Urothelium cell line (cell line): ENCODE measurements around the gene CDKN2B-AS1.

Experiments used
- DNase-seq: peaks from one replicate; pipeline ENCODE4 v3.0.0; 2011; ENCODE audit warnings: low spot score, mixed read lengths
- FAIRE-seq: peaks from 2 replicates; lab custom pipeline; 2011; peaks lifted over from hg19 to GRCh38; lab: Jason Lieb, UNC

The CDKN2B-AS1 gene

DNA sequence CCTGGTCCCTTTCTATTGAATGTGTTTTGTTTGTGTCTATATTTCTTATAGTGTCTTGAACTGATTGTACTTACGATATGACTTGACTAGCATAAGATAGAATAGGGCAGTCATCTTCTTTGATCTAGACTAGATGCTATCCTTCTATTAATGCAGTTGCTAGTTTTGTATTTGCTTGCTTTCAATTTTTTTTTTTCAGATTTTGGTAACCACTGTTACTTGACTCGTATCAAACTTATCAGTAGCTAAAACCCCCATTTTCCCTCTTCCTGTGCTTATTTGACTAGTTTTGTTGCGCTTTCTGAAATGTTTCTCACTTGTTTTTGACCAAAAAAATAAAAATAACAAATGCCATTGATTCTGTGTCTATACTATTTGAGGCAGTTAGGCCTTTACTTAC, 83.5 kb downstream of the CDKN2B-AS1 start:
- DNase-seq = no peak
- FAIRE-seq = no peak

DNA sequence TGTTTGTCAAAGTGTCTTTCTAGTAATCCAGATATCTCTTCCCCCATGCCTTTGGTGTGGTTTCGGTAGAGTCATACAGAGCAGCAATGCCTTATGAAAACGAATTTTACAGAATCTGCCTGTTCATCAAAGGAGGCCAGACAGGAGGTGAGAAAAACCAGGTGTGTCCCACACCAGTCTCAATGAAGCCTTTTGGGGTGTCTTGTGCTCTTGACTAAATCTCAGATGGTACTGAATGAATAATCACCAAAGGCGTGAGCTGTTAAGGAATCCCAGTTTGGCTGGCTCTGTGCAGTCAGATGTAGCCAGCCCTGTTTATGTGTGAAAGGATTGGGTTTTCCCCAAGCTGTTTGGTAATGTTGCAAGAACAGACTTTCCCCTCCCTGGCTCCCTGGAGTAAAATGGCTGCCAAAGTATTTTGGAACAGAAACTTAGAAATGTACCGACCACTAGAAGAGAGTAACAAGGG, 85.3 kb downstream of the CDKN2B-AS1 start:
- DNase-seq (no peak), FAIRE-seq (no peak)

DNA sequence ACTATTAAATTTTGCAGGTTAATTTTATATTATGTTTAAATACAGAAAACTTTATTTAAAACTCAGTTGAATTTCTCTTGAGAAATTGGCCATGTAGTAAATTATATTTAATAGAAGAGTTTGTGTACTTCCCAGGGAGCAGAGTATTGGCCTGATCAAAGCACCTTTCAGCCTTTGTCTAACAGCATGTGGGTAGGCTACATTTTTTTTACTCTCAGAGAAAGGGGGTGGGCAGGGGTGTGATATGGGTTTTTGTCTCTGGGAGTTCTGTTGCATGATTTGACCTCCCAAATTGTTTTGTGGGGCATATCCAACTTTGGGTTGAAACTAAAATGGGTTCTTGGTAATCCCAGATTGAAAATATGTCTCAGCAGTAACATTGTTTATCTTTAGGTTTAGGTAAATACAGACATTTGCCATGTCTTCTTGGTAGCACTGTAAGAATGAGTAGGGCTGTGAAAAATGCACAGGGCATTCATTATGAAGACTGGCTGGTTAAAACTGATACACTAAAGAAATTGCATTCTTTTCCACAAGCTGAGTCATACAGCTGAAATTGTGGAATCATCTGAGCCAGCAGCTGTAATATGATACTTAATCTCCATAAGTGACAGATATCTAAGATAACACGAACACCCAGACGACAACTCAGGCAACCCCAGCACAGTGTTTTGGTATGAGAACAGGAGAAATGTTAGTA, 89.9 kb downstream of the CDKN2B-AS1 start:
- DNase-seq (peak; percentile 53), FAIRE-seq (no peak)

DNA sequence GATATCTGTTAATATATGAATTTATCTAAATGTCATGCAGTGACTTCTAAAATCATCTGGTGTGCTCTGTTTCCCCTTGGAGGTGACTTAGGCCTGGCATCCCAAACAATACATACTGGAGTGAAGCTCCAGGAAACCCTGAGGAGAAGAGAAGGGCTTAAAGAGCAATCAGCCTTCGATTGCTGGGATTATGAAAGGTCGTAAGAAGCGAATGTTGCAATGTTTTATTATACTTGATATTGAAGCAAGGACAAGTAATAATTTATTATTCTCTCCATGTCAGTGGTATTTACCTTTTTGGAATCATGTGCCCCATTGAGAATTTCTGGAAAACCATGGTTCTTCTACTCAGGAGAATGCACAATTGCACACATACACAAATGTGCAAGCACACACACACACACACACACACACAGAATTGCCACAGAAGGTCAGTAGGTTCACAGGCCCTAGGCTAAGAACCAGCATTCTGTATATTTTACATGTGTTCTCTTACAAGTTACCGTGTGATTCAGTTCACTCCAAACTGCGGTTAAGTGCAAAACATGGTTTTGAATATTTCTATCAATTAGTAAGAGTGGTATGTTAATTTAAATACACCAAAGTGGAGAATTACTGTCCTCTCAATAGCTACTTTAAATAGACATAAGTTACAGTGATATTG, 93.6 kb downstream of the CDKN2B-AS1 start:
- DNase-seq = no peak
- no peak for FAIRE-seq

DNA sequence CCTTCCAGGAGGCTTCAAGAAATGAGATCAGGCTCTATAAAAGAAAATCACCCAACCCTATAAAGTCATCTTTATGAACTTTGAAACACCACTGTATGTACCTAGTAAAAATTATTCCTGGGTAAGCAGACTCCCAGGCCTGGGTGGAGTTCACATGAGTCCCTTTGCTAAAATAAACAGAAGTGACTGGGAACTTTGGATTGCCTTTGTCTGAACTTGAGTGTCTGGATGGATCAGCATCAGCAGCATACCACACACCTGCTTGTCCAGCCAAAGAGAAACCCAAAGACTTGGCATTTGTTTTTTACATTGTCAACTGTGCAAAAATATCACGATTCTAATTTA, 94.1 kb downstream of the CDKN2B-AS1 start:
- FAIRE-seq = no peak
- no peak for DNase-seq

DNA sequence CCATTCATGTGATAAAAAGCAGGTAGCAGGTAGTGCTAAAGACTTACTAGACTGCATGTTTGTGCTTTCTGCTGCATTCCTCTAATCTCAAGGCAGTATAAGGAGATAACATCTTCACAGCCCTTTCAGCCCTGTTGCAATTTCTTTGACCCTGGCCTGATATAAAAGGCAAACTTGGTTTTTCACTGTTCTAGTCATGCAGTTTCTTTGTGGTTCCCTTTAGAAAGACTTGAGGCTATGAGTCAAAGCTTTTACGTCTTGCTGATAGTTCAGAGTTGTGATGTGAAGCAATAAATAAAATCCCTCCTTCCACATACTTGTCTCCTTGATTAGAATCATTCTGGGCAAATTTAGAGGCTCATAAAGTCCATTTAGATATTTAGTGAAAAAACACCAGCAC, 103.1 kb downstream of the CDKN2B-AS1 start:
- DNase-seq (no peak), FAIRE-seq (no peak)

DNA sequence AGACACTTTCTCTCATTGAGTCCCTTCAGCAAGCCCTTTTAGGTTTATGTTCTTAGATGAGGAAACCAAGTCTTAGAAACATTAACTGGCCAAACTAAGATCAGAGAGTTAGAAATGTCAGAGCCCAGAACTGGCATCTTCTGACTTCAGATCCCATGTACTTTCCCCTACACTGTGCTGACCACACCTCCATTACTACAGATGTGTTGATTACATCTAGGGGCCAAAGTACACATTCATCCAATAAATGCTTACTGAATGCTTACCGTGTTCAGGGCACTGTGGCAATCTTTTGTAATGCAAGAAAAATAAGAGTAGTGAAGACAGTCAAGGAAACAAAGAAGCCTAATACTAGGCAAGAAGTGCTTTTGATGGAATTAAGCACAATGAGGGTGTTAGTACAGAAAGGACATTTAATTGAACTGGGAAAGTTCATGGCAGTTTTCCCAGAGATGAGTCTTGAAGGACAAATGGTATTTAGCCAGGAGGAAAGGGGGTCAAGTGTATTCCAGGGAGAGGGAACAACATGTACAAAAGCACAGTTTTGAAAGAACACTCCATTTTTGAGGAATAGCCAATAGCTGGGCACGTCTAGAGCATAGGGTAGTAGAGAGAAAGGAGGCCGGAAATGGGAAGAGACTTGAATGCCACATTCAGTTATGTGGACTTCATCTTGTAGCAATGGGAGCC, 104.2 kb downstream of the CDKN2B-AS1 start:
- no peak for DNase-seq

DNA sequence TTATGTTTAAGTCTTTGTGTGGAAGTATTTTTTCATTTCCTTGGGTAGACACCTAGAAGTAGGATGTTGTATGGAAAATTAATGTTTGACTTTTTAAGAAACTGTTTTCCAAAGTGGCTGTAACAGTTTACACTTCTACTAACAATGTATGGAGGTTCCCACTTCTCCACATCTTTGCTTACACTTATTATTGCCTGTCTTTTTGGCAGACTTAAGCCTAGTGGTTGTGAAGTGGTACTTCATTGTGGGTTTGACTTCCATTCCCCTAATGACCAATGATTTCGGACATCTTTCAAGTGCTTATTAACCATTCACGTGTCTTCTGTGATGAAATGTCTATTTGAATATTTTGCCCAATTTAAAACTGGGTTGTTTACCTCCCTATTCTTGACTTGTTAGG, 106.0 kb downstream of the CDKN2B-AS1 start:
- no peak for FAIRE-seq

More for the DNA sequence above, 104.2 kb downstream of the CDKN2B-AS1 start:
- FAIRE-seq = no peak

DNA sequence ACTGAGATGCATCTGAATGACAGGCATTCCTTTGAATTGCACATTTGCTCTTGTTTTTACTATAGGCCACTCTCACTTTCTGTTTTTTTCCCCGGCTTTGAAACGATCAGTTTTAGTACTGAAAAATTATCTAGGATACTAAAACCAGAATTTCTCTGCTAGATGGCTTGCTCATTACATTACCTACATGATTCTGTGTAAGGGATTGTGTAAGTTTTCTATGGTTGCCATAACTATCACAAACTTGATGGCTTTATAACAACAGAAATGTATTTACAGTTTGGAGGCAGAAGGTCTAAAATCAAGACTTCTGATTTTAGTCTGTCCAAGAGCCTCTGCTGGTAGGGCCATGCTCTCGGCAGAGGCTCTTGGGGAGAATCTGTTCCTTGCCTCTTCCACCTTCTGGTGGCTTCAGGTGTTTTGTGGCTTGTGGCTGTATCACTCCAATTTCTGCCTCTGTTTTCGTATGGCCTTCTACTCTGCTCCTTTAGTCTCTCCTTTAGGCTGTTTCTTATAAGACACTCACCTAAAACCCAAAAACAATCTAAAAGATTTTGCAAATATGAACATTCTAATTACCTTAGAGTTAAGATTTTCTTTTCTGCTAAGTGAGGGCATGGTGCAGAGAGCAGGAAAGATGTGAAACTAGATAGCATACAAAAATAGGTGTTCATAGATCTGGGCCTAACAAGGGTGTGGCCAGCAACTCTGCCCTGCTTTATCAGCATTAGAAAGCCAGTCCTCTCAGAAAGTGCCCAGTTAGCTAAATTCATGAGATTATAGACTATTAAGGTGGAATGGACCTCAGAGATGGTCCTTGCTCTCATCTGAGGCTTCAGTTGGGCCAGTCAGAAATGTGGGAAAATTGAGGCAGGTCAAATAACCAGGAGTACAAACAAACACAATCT, 107.8 kb downstream of the CDKN2B-AS1 start:
- FAIRE-seq (no peak), DNase-seq (no peak)

More for the DNA sequence above, 106.0 kb downstream of the CDKN2B-AS1 start:
- no peak for DNase-seq

DNA sequence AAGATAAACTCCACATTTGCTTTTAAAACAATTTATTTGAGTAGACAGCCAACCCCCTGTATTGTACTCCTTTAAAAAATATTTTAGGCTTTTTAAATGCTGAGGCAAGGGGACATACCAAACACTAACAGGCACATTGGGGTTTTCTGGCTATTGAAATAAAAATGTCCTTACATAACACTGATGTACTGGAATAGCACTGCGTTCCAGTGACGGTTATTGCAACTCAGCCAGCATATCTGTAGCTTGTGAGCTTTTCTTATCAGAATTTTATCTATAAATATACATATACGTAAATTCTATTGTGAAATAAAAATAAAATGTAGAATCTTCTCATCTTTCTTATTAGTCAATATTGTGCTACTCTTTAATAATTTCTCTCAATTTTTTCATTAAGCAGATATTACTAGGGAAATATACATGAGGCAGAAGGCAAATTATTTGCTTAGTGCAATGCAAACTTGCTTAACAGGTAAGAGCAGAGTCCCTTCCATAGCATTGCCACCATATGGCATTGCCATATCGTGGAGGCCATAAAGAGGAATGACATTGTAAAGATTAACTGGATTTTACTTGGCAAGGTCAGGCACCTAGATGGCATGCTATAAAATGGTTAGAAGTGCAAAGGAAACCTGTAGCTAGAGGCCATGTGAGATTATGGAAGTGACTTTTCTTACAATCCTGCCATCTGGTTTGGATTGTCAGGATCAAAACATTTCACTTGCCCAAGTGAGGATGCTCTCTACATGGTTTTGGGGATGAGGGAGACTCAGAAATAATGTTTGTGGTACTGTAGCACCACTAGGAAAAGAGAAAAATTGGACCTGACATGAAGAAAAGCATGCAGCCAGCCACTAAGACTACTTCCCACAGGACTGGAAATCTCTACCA, 109.3 kb downstream of the CDKN2B-AS1 start:
- no peak for FAIRE-seq

DNA sequence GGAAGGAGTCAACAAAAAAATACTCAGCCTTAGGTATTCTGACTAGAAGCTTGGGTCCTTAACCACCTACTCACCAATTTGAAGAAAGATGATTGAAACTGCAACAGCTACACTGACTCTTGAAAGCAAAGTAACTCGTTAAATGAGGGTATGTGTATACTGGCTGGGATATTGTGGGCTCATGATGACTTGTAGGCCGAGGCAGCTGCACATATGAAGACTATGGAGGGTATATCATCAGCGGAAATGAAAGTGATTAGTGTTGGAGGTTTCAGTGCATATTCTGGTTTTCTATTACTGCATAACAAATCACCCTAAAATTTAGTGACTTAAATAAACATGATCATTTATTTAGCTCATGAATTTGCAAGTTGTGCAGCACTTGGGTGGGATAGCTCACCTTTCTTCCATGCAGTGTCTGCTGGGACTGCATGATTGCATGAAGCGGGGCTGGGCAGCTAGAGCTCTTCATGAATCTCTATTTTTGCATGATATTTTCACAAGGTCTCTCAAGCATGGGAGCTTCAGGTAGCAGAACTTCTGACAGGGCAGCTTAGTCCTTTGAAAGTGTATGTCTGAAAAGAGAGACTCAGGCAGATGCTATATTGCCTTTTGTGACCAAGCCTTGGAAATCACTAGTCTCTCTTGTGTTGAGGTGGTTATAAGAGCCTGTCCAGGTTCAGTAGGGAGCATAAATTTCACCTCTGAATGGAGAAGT, 110.6 kb downstream of the CDKN2B-AS1 start:
- DNase-seq = no peak
- FAIRE-seq = no peak

More for the DNA sequence above, 109.3 kb downstream of the CDKN2B-AS1 start:
- DNase-seq = peak; percentile 41

DNA sequence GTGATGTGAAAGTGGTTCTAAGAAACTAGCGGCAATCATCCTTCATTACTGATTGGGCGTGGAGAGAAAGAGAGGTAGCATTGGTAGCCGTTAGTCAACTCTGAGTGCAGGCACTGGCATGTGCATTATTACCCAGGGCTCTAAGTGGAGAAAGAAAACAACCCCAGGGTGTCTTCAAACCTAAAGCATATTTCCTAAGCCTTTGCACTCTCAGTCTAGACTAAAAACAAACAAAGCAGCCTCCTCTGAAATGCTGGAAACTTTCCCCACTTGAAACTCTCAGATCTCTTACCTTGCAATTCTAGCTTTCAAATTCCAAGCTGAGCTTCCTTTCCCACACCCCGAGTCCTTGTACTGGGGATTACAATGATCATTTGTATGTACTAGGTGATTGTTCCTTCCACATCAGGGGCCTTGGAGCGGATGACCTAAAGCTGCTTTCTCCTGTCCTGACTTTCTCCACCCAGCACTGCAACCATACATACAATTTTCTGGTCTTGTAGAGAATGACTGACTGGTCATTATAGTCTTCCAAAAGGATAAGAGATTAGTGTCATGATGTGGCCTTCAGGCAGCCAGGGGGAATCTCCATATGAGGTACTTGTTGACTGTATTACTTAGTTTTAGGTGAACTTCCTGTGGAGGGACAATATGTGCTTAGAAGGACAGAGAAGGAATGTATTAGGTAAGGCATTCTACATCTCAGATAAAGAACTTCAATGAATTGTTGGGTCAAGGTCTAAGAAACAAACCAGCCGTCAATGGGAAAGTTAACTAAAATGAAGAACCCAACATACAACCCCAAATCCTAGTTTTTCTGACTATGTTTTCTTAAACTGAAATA, 112.8 kb downstream of the CDKN2B-AS1 start:
- FAIRE-seq (no peak), DNase-seq (no peak)

DNA sequence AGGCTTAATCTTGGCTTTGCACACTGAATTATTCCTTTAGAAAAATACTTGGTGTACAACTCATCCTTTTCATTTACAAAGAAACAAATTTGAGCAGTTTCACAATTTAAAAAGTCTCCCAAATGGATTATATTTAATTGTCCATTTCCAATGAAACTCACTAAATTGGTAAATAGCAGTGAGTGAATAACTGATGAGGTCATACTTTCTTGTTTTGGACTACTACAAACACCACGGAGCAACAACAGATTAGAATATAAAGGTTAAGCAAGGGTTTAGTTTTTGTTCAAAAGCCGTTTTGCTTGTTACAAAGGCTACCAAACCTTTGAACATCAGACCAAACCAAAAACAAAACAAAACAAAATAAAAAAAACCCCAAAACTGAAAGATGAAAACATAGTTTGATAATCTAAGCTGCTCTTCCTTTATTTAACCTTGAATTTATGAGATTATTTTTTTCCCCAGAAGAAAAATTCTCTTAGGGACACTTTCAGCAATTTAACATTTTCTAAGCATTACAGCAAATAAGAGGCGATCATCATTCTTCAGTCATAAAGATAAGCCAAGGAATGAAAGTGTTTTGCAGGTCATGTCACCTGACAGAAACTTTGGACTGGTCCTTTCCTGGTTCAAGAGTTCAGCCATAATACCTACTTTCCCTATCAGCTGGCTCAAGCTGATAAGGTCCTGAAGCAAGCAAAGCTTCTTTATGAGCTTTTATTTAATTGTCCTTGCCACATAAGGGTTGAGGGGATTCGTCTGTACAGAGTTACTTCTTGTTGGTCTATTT, 114.2 kb downstream of the CDKN2B-AS1 start:
- FAIRE-seq (no peak), DNase-seq (no peak)

DNA sequence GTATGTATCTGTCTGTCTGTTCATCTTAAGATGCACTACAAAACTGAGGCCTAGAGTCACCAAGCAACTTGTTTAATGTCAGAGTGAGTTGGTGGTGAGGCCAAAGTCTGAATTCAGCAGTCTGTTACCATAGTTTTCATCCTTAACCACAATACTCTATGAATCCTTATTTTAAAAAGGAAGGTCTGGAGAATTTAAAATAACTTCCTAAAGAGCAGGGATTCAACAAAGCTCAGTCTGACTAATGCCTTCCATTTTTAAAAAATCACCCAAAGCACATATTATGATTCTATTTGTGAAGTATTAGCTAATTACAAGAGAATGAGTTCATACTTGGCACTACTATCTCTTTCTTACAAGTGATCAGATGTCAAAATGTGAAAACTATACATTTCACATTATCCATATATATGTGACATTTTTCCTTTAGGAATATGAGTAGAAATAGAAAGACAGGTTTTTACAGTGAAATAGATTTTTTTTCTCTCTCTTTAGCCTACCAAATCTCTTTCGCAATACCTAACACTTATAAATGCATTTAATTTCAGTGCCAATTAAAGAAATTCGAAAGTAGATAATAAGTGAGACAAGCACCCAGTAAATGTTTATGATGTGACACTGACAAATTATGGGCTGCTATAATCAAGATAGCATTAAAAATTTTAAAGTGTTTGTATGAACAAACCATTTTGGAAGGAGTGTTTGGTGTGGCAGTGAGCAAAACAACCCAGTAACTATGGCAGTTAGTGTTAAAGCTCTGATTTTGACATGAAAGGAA, 116.8 kb downstream of the CDKN2B-AS1 start:
- DNase-seq (no peak), FAIRE-seq (no peak)

DNA sequence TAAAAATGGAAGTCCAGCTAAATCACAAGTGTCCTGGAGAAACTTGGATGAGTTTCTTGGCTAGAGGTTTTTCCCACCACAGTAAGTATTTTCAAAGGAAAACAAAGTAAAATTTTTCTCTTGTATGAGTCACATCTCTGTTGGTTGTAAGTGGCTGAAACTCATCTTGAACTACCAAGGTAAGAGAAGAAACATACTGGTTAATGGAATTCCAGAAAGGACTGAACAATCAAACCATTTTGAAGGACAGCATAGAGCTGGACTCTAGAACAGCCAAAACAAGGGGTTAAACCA, 117.3 kb downstream of the CDKN2B-AS1 start:
- no peak for FAIRE-seq
- no peak for DNase-seq

DNA sequence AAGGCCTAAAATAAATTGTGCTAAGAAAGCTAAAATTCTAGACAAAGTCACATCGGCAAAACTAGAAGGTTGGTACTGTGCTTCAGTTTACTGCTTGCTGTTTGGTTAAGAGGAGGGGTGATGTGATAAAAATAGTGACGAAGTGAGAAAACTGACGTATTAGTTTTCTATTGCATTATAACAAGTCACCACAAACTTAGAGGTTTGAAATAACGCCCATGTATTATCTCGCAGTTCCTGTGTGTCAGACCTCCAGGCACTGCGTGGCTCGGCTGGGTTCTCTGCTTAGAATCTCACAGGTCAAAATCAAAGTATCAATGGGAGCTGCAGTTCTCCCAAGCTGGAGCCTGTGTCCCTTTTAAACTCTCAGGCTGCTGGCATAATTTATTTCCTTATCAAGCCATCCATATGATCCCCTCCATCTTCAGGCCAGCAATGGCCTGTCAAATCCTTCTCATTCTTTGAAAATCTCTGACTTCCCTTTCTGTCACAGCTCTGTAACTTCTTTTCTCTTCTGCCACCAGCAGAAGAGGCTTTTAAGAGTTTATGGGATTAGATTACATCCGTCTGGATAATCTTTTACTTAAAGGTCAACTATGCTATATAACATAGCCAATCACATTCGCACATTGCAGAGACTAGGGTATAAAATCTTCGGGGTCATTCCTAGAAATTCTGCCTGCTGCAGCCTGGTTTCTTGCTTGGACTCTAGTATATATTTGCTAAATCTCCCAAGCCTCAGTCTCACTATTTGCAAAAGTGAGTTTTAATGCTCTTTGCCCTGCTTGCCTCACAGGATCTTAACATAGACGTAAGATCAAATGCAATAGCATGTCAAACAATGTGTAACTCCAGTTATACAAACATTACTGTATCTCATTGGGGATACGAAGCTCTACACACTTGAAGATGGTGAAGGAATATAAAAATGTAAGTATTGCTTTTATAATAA, 118.6 kb downstream of the CDKN2B-AS1 start:
- DNase-seq (no peak), FAIRE-seq (no peak)
